Kidney (tissue), 14 donors: ENCODE measurements around the gene PPY. TPM values are rescaled to one million over a fixed set of nuclear protein-coding genes. Genes with fewer than 3 reads are reported as not detected.

Experiments used
- DNase-seq, 5 donors: peaks; one replicate each; pipeline ENCODE4 v3.0.0-alpha.2; 2013 to 2020
- FAIRE-seq: peaks from 2 replicates; lab custom pipeline; 2012; peaks lifted over from hg19 to GRCh38; lab: Jason Lieb, UNC
- H3K27ac ChIP-seq, 2 donors: one replicate each; pipeline ENCODE4 v1.7.0; 2013; ENCODE audit warnings: low read depth in 2 of 2, low read length in 2 of 2, inconsistent platforms in 1 of 2
- H3K27me3 ChIP-seq: one replicate; pipeline ENCODE4 v1.7.1; 2013; ENCODE audit warnings: low read length, inconsistent platforms; ENCODE audit not compliant: control insufficient read depth, insufficient read depth
- H3K36me3 ChIP-seq, 3 donors: one replicate each; pipeline versions ENCODE4 v1.7.0 to v1.7.1; 2013; ENCODE audit warnings: low read length in 3 of 3, control low read depth in 1 of 3, inconsistent platforms in 1 of 3; ENCODE audit not compliant: insufficient read depth in 3 of 3, control insufficient read depth in 2 of 3
- H3K4me1 ChIP-seq, 3 donors: one replicate each; pipeline versions ENCODE4 v1.7.0 to v1.7.1; 2013; ENCODE audit warnings: low read length in 3 of 3, inconsistent platforms in 1 of 3, low read depth in 1 of 3; ENCODE audit not compliant: control insufficient read depth in 2 of 3, insufficient read depth in 2 of 3
- H3K4me3 ChIP-seq, 3 donors: one replicate each; pipeline versions ENCODE4 v1.7.0 to v1.8.1; 2013; ENCODE audit warnings: low read length in 3 of 3, control low read depth in 1 of 3, inconsistent platforms in 1 of 3
- H3K9ac ChIP-seq, 3 donors: one replicate each; pipeline versions ENCODE4 v1.7.0 to v1.7.1; 2013; ENCODE audit warnings: low read length in 3 of 3, control low read depth in 1 of 3, inconsistent platforms in 1 of 3
- H3K9me3 ChIP-seq, 3 donors: one replicate each; pipeline versions ENCODE4 v1.7.0 to v1.7.1; 2013; ENCODE audit warnings: low read length in 3 of 3, control low read depth in 1 of 3, inconsistent platforms in 1 of 3; ENCODE audit not compliant: control insufficient read depth in 2 of 3, insufficient read depth in 1 of 3
- intact Hi-C: fragments of 100-400 bp; cut with DNase I; formaldehyde crosslinking; loops from one replicate; pipeline ENCODE4 v1.11.1; 2022
- polyA plus RNA-seq: library from polyadenylated mRNA; stranded (reverse); fragments of 350-450 nt; fragmentation: Illumina TruSeq; extraction: RNeasy Lipid Tissue Mini Kit (QIAGEN cat#74804); gene quantifications from one replicate; pipeline ENCODE4 v1.2.3, GENCODE V29; 2014; ENCODE audit warnings: low read depth, low replicate concordance; ENCODE audit not compliant: insufficient read depth
- total RNA-seq: library from RNA; stranded (reverse); fragmentation: NEBNext Ultra II Directional; extraction: Animal tissue kit (Norgen Biotek cat#: 25700); gene quantifications from one replicate; pipeline ENCODE4 v1.2.1, GENCODE V29; 2021
- TF ChIP-seq, protein P1 (sequence below): IDR thresholded peaks from 3 replicates; pipeline ENCODE4 v1.5.1; 2012; ENCODE audit warnings: mild to moderate bottlenecking, moderate library complexity, borderline replicate concordance; ENCODE audit not compliant: insufficient read depth; ENCODE audit errors: extremely low read depth
- donor health status: control.
- donor health status: control.
- donor health status: control.
- donor health status: control.
- donor health status: control.
- donor health status: DM: yes; HTN: yes; CAD: no.
- donor health status: Normal renal cell carcinoma (clear cell type).

PPY gene
- total and polyA plus RNA-seq, 2 donors from 2014 or later, result not detected

DNA sequence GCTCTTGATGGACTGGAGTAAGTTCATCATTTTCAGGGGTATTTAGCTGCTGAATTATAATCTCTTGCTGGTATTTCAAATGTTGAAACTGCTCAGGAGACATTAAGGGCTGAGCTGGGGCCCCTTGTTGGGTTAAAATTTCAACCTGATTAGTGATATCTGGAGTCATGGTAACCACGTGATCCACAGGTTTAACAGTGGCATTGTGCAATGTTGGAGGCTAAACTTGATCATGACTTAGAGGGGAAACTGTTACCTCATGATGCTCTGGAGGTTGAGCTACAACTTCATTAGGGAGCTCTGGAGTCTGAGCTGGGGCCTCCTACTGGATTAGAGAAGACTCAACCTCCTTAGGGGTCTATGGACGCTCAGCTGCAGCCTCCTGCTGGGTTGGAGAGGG, 17.7 kb downstream of the PPY start:
- H3K9ac ChIP-seq, result no peak overlapping the region
- intact Hi-C loops, result no loop called here
- H3K36me3 ChIP-seq, result no peaks in the 10 kb centered on the region
- no peak for FAIRE-seq
- peaks cover 0 to 9% (median 0%) of the 10 kb centered on the region in 3 donors for H3K4me1 ChIP-seq
- no peak overlapping the region for H3K4me3 ChIP-seq
- DNase-seq, result no peak
- H3K9me3 ChIP-seq, result no peaks in the 10 kb centered on the region
- TF ChIP-seq, protein P1, sequence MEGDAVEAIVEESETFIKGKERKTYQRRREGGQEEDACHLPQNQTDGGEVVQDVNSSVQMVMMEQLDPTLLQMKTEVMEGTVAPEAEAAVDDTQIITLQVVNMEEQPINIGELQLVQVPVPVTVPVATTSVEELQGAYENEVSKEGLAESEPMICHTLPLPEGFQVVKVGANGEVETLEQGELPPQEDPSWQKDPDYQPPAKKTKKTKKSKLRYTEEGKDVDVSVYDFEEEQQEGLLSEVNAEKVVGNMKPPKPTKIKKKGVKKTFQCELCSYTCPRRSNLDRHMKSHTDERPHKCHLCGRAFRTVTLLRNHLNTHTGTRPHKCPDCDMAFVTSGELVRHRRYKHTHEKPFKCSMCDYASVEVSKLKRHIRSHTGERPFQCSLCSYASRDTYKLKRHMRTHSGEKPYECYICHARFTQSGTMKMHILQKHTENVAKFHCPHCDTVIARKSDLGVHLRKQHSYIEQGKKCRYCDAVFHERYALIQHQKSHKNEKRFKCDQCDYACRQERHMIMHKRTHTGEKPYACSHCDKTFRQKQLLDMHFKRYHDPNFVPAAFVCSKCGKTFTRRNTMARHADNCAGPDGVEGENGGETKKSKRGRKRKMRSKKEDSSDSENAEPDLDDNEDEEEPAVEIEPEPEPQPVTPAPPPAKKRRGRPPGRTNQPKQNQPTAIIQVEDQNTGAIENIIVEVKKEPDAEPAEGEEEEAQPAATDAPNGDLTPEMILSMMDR, result no peak
- no peak overlapping the region for H3K27ac ChIP-seq
- no peaks in the 10 kb centered on the region for H3K27me3 ChIP-seq

DNA sequence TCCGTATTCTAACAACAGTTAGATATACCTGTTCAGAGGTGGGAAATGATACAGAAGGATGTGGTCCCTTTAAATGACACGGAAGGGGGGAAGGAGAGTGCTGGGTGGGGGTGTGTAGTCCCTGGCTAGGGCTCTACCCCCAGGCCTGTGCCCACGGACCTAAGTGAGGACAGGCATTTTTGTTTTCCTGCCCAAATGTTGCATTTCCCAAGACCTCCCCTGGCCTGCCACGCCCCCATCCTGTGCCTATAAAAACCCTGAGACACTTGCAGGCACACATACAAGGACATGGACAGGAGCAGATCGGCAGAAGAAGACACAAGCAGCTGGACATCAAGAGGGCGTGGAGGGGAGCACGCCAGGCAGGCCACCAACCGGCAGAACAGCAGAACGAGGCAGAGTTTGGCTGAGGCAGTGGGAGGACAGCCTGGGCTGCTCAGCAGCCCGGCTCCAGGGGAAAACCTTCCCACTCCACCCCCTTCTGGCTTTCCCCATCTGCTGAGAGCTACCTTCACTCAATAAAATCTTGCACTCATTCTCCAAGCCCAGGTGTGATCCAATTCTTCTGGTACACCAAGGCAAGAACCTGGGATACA, 21.7 kb downstream of the PPY start:
- H3K27me3 ChIP-seq, result no peaks in the 10 kb centered on the region
- TF ChIP-seq, protein P1, result no peak
- no peak overlapping the region for H3K4me3 ChIP-seq
- no peaks in the 10 kb centered on the region for H3K36me3 ChIP-seq
- H3K9me3 ChIP-seq, result no peaks in the 10 kb centered on the region
- H3K27ac ChIP-seq, result no peak overlapping the region
- FAIRE-seq (no peak), DNase-seq (no peak)
- intact Hi-C loops, result no loop called here
- H3K9ac ChIP-seq, result no peak overlapping the region
- H3K4me1 ChIP-seq, result peaks cover 0 to 3% (median 0%) of the 10 kb centered on the region in 3 donors

DNA sequence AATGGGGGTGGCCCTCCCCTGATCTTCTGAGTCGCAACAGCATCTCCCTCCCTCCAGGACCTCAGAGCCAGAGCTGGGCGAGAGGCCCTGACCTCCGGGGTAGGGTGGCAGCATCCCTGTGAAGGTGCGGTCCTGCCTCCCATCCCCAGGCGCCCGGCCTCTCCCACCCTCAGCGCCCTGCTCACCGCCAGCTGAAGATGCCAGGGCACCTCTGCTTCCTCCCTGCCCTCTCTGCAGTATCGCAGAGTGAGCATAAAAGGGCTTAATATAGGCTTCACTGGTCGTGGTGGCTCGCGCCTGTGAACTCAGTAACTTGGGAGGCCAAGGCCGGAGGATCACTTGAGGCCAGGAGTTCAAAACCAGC, 24.3 kb downstream of the PPY start:
- H3K9ac ChIP-seq, result no peak overlapping the region
- intact Hi-C loops, result no loop called here
- H3K4me3 ChIP-seq, result no peak overlapping the region
- TF ChIP-seq, protein P1, result no peak
- DNase-seq (no peak), FAIRE-seq (no peak)
- H3K27me3 ChIP-seq, result no peaks in the 10 kb centered on the region
- no peak overlapping the region for H3K27ac ChIP-seq
- no peaks in the 10 kb centered on the region for H3K36me3 ChIP-seq
- H3K9me3 ChIP-seq, result no peaks in the 10 kb centered on the region
- H3K4me1 ChIP-seq, result peaks cover 0 to 3% (median 0%) of the 10 kb centered on the region in 3 donors
